KOPT-K1 (cell line): ENCODE data around the gene FHOD3.
"Not testable (repeated sequence)": the region's sequence is repeated elsewhere in the genome, so short reads cannot be mapped to it uniquely, and the experiment has no call there.

Experiments used
- H3K27ac ChIP-seq: fragments of 200-600 bp; sonication (generic); 2 replicates; pipeline ENCODE4 v1.5.1; 2016; ENCODE audit warnings: antibody characterized with exemption, mild to moderate bottlenecking, low read depth, low read length; ENCODE audit not compliant: poor library complexity, severe bottlenecking
- H3K36me3 ChIP-seq: fragments of 200-600 bp; sonication (generic); 2 replicates; pipeline ENCODE4 v1.5.1; 2017; ENCODE audit warnings: antibody characterized with exemption, mild to moderate bottlenecking, low read length, moderate library complexity; ENCODE audit not compliant: insufficient read depth
- H3K9me3 ChIP-seq: fragments of 200-600 bp; sonication (generic); 2 replicates; pipeline ENCODE4 v1.5.1; 2017; ENCODE audit warnings: antibody characterized with exemption, low read length, mild to moderate bottlenecking; ENCODE audit not compliant: insufficient read depth, poor library complexity, severe bottlenecking

FHOD3 gene

DNA sequence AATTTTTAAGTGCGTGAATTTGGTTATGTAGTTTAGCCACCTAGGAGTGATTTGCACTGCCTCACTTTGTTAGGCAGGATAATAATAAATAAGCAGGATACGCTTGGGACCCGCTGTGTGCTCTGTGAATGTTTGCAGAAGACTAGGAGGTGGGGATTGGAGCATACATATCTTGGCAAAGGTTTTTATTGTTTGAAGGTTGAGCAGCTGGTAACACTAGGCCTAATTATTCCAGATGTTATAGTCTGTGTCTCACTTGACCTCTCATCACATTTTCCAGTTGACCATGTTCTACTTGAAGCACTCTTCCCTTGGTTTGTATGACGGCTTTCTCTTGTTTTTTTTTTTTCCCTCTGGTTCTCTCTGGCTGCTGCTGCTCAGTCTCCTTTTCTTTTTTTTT lies 42.7 kb downstream of the FHOD3 start:
- H3K9me3 ChIP-seq: no peaks in the 10 kb centered on the region
- no peak overlapping the region for H3K27ac ChIP-seq
- H3K36me3 ChIP-seq: no peaks in the 10 kb centered on the region

- Histone ChIP-seq H3K36me3 (no peaks in the 10 kb centered on the region), H3K27ac (no peak overlapping the region), H3K9me3 (no peaks in the 10 kb centered on the region)
These were observed 44.4 kb downstream of the FHOD3 start for GRCh38 chr18:36341944-36342343.

DNA sequence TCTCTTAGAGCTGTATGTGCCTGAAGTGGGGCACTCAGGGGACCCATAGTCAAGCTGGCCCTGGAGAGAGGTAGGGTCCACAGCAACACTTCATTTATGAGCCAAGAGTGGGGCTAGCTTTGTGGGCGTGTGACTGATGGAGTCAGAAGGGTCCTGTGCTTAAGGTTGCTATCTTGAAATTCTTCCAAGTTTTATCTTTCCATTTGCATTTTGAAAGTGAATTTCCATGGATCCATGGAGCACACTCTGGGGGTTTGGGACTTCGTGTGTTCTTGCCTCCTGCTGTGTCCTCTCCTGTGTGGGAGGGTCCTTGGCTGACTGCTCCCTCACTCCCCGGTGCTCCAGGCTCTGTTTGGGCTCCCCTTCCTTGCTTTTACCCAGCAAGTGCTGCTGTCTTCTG lies 50.8 kb downstream of the FHOD3 start:
- Histone ChIP-seq H3K36me3 (no peaks in the 10 kb centered on the region), H3K9me3 (no peaks in the 10 kb centered on the region), H3K27ac (no peak overlapping the region)

GRCh38 chr18:36348971-36349417 lies 51.5 kb downstream of the FHOD3 start:
- Histone ChIP-seq H3K36me3 (no peaks in the 10 kb centered on the region), H3K27ac (no peak overlapping the region), H3K9me3 (no peaks in the 10 kb centered on the region)

GRCh38 chr18:36349552-36349951 lies 52.0 kb downstream of the FHOD3 start:
- Histone ChIP-seq H3K9me3 (no peaks in the 10 kb centered on the region), H3K27ac (no peak overlapping the region)

GRCh38 chr18:36350251-36350651 lies 52.7 kb downstream of the FHOD3 start:
- Histone ChIP-seq H3K36me3 (no peaks in the 10 kb centered on the region), H3K27ac (no peak overlapping the region), H3K9me3 (no peaks in the 10 kb centered on the region)

More at GRCh38 chr18:36349552-36349951, 52.0 kb downstream of the FHOD3 start:
- no peaks in the 10 kb centered on the region for H3K36me3 ChIP-seq

- H3K9me3 ChIP-seq: no peaks in the 10 kb centered on the region
- H3K36me3 ChIP-seq: no peaks in the 10 kb centered on the region
These were observed 53.4 kb downstream of the FHOD3 start for GRCh38 chr18:36350839-36351469.

GRCh38 chr18:36352384-36352783 lies 54.9 kb downstream of the FHOD3 start:
- Histone ChIP-seq H3K27ac (no peak overlapping the region), H3K36me3 (no peaks in the 10 kb centered on the region)

More at GRCh38 chr18:36350839-36351469, 53.4 kb downstream of the FHOD3 start:
- H3K27ac ChIP-seq: no peak overlapping the region

DNA sequence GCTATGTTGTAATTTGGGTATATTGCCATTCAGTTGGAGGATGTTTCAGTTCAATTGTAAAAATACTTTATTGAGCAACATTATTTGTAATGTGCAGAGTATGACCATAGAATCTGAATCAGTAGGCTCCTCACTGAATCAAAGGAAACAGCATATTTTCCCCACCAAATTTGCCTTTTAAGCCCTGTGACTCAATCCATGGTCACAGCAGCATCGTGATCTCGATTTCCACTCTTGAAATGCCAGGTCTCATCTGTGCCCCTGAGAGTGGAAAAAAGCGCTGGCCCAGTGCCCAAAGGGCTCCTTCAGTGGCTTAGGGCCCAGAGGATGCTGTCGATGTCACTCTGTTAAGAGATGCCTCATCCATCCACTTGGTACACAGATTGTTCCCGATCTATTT lies 57.5 kb downstream of the FHOD3 start:
- Histone ChIP-seq H3K27ac (no peak overlapping the region), H3K9me3 (no peaks in the 10 kb centered on the region), H3K36me3 (no peaks in the 10 kb centered on the region)

More at GRCh38 chr18:36352384-36352783, 54.9 kb downstream of the FHOD3 start:
- H3K9me3 ChIP-seq: no peaks in the 10 kb centered on the region

DNA sequence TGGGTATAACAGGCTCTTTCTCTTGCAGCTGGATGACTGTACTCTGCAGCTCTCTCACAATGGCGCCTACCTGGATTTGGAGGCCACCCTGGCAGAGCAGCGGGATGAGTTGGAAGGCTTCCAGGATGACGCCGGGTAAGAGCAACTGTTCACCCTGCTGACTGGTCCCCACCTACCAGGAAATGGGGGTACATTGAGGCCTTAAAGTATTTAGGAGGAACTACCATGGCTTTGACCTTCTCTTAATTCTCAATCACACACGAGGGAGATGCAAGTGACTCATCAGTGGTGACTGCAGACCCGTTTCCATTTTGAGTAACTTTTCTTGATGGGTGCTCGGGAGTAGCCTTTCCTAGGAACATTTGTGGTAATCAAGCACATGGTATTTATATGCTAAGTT lies 58.0 kb downstream of the FHOD3 start:
- Histone ChIP-seq H3K27ac (no peak overlapping the region), H3K36me3 (no peaks in the 10 kb centered on the region), H3K9me3 (no peaks in the 10 kb centered on the region)

DNA sequence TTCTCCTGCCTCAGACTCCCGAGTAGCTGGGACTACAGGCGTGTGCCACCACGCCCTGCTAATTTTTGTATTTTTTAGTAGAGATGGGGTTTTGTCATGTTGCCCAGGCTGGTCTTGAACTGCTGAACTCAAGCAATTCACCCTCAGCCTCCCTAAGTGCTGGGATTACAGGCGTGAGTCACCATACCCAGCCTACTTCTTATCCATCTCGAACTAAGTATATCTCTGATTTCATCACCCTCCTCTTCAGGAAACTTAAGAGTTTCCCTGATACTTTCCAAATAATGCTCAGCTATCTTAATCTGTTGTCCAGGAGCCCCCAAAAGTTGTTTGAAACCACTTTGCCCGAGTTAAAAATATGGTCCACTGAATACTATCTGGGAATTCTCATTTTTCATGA lies 59.2 kb downstream of the FHOD3 start:
- H3K27ac ChIP-seq, H3K9me3 ChIP-seq, H3K36me3 ChIP-seq: not testable (repeated sequence)

GRCh38 chr18:36358141-36358540 lies 60.6 kb downstream of the FHOD3 start:
- no peak overlapping the region for H3K27ac ChIP-seq
- H3K9me3 ChIP-seq: no peaks in the 10 kb centered on the region
- no peaks in the 10 kb centered on the region for H3K36me3 ChIP-seq

DNA sequence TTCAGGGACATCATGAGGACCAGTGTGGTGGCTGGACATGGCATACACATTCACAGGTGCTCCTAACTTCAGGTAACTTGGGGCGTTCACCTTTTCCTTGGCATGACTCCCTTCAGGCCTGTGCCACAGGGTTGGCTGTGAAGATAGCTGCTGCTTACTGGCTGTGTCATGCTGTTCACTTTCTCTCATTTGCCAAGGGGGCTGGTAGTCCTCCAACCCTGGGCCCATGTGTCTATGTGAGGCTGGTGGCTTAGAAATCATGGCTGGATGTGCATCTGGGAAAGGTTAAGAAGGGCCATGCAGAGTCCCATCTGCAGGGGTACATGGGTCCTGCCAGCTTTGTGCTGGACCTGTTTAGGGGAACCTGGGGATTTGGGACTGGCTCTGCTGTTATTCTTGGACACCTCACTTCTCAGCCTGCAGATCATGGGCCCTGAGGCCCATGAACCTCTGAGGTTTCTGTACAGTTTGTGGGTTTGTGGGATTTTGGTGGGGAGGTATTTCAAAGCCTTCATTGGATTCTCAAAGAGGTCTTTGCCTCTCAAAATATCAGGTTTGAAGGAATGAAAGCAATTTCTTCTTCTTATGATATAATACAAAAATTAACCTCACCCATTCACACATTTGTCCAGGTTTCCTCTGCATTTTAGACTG lies 62.9 kb downstream of the FHOD3 start:
- Histone ChIP-seq H3K27ac (no peak overlapping the region), H3K36me3 (no peaks in the 10 kb centered on the region), H3K9me3 (no peaks in the 10 kb centered on the region)

DNA sequence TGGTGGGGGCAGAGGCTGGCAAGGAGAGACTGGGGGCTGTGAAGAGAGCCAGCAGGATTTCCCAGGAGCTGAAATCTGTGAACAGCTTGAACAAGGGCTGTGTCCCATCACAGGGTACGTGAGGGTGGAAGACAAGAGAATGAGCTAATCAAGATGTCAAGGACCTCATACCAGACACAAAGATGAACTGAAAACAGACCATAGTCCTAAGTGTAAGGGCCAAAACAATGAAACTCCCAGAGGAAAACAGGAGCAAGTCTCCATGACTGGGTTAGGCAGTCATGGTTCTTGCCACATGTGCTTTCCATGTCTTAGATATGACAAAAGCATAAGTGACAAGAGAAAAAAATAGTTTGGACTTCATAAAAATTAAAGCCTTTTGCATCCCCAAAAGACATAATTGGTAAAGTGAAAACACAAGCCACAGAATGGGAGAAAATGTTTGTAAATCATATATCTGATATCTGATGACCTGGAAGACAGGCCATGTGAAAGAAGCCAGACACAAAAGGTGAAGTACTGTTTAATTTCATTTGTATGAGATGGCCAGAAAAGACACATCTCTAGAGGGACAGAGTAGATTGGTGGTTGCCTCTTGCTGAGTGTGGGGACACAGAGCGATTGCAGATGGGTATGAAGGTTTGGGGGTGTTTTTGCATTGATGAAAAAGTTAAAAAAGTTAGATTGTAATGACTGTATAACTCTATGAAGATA lies 67.6 kb downstream of the FHOD3 start:
- Histone ChIP-seq H3K36me3 (no peaks in the 10 kb centered on the region), H3K9me3 (no peaks in the 10 kb centered on the region), H3K27ac (no peak overlapping the region)

DNA sequence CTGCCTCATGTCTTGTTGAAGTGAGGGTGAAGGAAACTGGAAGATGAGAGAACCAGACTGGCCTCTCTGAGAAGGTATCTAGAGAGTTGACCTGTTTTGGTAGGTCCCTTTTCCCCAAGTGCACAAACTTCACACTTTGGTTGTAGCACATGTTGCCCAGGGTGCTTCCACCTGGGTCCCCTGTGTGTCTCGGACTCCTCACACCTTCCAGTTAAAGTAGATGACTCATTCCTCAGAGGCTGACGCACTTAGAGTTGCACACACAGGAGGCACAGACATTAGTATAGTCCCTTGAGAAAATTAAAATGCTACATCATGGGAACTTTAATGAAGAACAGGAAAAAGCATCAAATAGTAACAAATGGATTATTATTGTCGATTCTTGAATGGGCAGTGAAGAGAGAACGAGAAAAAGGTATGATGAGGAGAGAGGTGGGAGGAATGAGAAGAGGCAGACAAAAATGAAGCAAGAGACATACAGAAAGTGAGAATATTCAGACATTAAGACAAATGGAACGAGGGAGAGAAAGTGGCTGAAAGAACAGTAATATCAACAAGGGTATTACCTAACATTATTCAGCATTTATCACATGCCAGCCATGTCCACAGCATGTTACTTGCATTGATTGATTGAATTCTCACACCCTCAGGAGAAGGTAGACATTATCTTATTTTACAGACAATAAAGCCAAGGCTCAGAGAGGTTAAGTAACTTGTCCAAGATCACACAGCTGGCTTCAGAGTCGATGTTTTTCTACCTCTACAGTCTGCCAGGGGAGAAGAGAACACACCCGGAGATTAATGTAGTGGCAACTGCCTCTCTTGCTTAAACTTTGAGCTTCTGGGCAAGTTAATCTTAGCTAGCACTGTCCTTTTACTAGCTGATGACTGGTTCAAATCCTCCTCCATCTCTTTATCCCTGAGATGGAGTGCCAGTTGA lies 68.6 kb downstream of the FHOD3 start:
- H3K9me3 ChIP-seq: no peaks in the 10 kb centered on the region
- H3K27ac ChIP-seq: no peak overlapping the region
- no peaks in the 10 kb centered on the region for H3K36me3 ChIP-seq
